Spleen (tissue), 11 donors: ENCODE measurements around the gene TUT7. TPM values are rescaled to one million over a fixed set of nuclear protein-coding genes. Genes with fewer than 3 reads are reported as not detected.

Experiments
- DNase-seq: peaks from one replicate; pipeline ENCODE4 v3.0.0-alpha.2; 2020
- H3K27ac ChIP-seq, 8 donors: fragments of 200-600 bp; sonication (generic) in 7 of 8; 1 replicate in 4 of 8; 2 replicates in 4 of 8; pipeline versions ENCODE4 v1.5.0 to v1.8.0; 2016 to 2021; ENCODE audit warnings: inconsistent platforms in 4 of 8, mild to moderate bottlenecking in 4 of 8, moderate library complexity in 1 of 8
- H3K27me3 ChIP-seq, 7 donors: fragments of 200-600 bp; sonication (generic) in 6 of 7; replicated peaks in 1 of 7; 1 replicate in 4 of 7; 2 replicates in 3 of 7; pipeline versions ENCODE4 v1.5.0 to v1.8.0; 2016 to 2021; ENCODE audit warnings: inconsistent platforms in 3 of 7, mild to moderate bottlenecking in 1 of 7
- H3K36me3 ChIP-seq, 6 donors: fragments of 200-600 bp; sonication (generic) in 5 of 6; 1 replicate in 4 of 6; 2 replicates in 2 of 6; pipeline versions ENCODE4 v1.5.0 to v1.8.0; 2016 to 2021; ENCODE audit warnings: inconsistent platforms in 2 of 6
- H3K4me1 ChIP-seq, 6 donors: fragments of 200-600 bp; sonication (generic) in 5 of 6; 1 replicate in 3 of 6; 2 replicates in 3 of 6; pipeline versions ENCODE4 v1.5.0 to v1.8.0; 2016 to 2021; ENCODE audit warnings: inconsistent platforms in 3 of 6
- H3K4me3 ChIP-seq, 8 donors: fragments of 200-600 bp; sonication (generic) in 7 of 8; 1 replicate in 4 of 8; 2 replicates in 4 of 8; pipeline versions ENCODE4 v1.5.0 to v1.8.0; 2016 to 2021; ENCODE audit warnings: inconsistent platforms in 4 of 8, mild to moderate bottlenecking in 4 of 8, moderate library complexity in 2 of 8
- H3K9me3 ChIP-seq, 8 donors: fragments of 200-600 bp; sonication (generic) in 7 of 8; 1 replicate in 4 of 8; 2 replicates in 4 of 8; pipeline versions ENCODE4 v1.5.0 to v1.8.0; 2016 to 2021; ENCODE audit warnings: inconsistent platforms in 4 of 8
- POLR2A ChIP-seq, 3 donors: fragments of 450-650 bp; IDR thresholded peaks; one replicate each; pipeline ENCODE4 v1.5.1; 2017; ENCODE audit warnings: antibody characterized with exemption in 3 of 3, mild to moderate bottlenecking in 1 of 3
- POLR2AphosphoS5 ChIP-seq, 3 donors: sonication (generic); formaldehyde crosslinking; IDR thresholded peaks; one replicate each; pipeline ENCODE4 v1.5.1; 2017; ENCODE audit warnings: antibody characterized with exemption in 3 of 3
- WGBS, 5 donors: extraction: QIAGEN DNeasy Blood & Tissue Kit in 3 of 5; methylation state at CpG; one replicate each; pipeline versions ENCODE4 v1.1.5 to v1.1.7; 2013 to 2018; 5-methylcytosine and 5-hydroxymethylcytosine counted together
- intact Hi-C: fragments of 100-400 bp; cut with DNase I; formaldehyde crosslinking; loops from one replicate; pipeline ENCODE4 v1.15.0; 2023; ENCODE audit warnings: low total_unique reads
- polyA plus RNA-seq, 3 donors: library from polyadenylated mRNA; stranded (reverse); fragments of 200-250 nt; gene quantifications; one replicate each; pipeline ENCODE4 v1.2.1, GENCODE V29; 2013
- total RNA-seq, 7 donors: library from RNA; depleted of rRNA in 3 of 7; stranded (reverse); fragments of >200 nt in 3 of 7; fragmentation: NEBNext Ultra II Directional in 4 of 7; extraction: Animal tissue kit (Norgen Biotek cat#: 25700) in 4 of 7; gene quantifications; one replicate each; pipeline versions ENCODE4 v1.1.0 to v1.2.1, GENCODE V29; 2016 to 2021
- TF ChIP-seq, protein P1 (sequence below), 11 experiments: fragments of 200-600 bp in 7 of 11; fragments of 450-650 bp in 4 of 11; sonication (generic) in 4 of 11; IDR thresholded peaks in 8 of 11; conservative IDR thresholded peaks in 3 of 11; 1 replicate in 7 of 11; 2 replicates in 4 of 11; pipeline versions ENCODE4 v1.4.0 to v1.8.0; 2016 to 2021; ENCODE audit warnings: antibody characterized with exemption in 11 of 11, inconsistent platforms in 4 of 11, mild to moderate bottlenecking in 1 of 11
- donor health status: healthy with polysubstance abuse.
- donor health status: DM: no; HTN: no; CAD: no; lungs with moderate emphysema.
- donor health status: DM: no; HTN: no; CAD: no.
- donor health status: Bipolar disorder and iron deficiency.
- donor health status: healthy.
- donor health status: DM: no; HTN: no; CAD: no.
- donor health status: DM: yes; HTN: yes; CAD: no.

The TUT7 gene
- total and polyA plus RNA-seq, 10 donors: 17.9 to 119 (median 58.8) TPM

DNA sequence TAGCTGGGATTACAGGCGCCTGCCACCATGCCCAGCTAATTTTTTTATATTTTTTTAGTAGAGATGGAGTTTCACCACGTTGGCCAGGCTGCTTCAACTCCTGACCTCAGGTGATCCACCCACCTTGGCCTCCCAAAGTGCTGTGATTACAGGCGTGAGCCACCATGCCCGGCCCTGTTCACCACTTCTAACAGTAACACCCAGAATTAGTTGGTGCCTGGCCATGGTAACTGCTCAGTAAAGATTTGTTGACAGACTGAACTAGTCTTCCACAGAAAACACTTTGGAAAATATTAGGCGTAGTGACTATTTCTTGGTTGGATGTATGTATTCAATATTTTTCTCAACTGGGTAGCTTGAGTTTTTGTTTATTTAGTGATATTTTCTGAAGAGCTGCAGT, 24.0 kb downstream of the TUT7 start:
- WGBS, 5 donors: 89 to 93% (median 91%) methylated on average over 5 of the region's 5 CpGs
- peaks cover 0 to 17% (median 0%) of the 10 kb centered on the region in 6 donors for H3K4me1 ChIP-seq
- H3K27ac ChIP-seq: no peak overlapping the region
- H3K27me3 ChIP-seq: no peaks in the 10 kb centered on the region
- intact Hi-C loops: no loop called here
- no peak overlapping the region for H3K4me3 ChIP-seq
- DNase-seq: no peak
- TF ChIP-seq, protein P1, sequence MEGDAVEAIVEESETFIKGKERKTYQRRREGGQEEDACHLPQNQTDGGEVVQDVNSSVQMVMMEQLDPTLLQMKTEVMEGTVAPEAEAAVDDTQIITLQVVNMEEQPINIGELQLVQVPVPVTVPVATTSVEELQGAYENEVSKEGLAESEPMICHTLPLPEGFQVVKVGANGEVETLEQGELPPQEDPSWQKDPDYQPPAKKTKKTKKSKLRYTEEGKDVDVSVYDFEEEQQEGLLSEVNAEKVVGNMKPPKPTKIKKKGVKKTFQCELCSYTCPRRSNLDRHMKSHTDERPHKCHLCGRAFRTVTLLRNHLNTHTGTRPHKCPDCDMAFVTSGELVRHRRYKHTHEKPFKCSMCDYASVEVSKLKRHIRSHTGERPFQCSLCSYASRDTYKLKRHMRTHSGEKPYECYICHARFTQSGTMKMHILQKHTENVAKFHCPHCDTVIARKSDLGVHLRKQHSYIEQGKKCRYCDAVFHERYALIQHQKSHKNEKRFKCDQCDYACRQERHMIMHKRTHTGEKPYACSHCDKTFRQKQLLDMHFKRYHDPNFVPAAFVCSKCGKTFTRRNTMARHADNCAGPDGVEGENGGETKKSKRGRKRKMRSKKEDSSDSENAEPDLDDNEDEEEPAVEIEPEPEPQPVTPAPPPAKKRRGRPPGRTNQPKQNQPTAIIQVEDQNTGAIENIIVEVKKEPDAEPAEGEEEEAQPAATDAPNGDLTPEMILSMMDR (IDR thresholded peaks at IDR 0.05 in 8 of 11, conservative IDR thresholded peaks at IDR 0.05 in 3 of 11): no peak
- TF ChIP-seq POLR2A (IDR thresholded peaks at IDR 0.05) (no peak), POLR2AphosphoS5 (IDR thresholded peaks at IDR 0.05) (no peak)
- H3K36me3 ChIP-seq: peaks cover 2 to 100% (median 68%) of the 10 kb centered on the region in 6 donors
- no peaks in the 10 kb centered on the region for H3K9me3 ChIP-seq

DNA sequence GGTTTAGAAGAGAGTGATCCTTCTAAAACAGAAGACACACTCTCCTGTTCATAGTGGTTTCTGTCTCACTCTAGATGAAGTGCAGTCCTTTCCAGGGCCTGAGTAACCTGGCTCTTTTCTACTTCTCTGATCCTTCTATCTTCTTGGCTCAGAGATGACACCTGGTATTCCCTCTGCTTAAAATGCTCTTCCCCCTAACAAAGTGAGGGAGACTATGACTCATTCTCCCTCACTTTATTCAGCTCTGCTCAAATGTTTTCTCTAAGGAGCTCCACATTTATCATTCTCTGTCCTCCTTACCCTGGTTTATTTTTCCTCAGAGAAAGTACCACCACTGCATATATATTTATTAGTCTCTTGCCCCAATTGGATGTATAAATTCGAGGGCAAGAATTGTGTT, 24.6 kb downstream of the TUT7 start:
- DNase-seq: no peak
- H3K4me3 ChIP-seq: no peak overlapping the region
- TF ChIP-seq, protein P1 (IDR thresholded peaks at IDR 0.05 in 8 of 11, conservative IDR thresholded peaks at IDR 0.05 in 3 of 11): no peak
- TF ChIP-seq POLR2A (IDR thresholded peaks at IDR 0.05): no peak
- no peak for TF ChIP-seq POLR2AphosphoS5 (IDR thresholded peaks at IDR 0.05)
- no peak overlapping the region for H3K27ac ChIP-seq
- peaks cover 2 to 100% (median 68%) of the 10 kb centered on the region in 6 donors for H3K36me3 ChIP-seq
- H3K27me3 ChIP-seq: no peaks in the 10 kb centered on the region
- intact Hi-C loops: no loop called here
- peaks cover 0 to 12% (median 0%) of the 10 kb centered on the region in 6 donors for H3K4me1 ChIP-seq
- no peaks in the 10 kb centered on the region for H3K9me3 ChIP-seq
- 89 to 94% (median 92%) methylated on average over 1 of the region's 1 CpG for WGBS, 5 donors

DNA sequence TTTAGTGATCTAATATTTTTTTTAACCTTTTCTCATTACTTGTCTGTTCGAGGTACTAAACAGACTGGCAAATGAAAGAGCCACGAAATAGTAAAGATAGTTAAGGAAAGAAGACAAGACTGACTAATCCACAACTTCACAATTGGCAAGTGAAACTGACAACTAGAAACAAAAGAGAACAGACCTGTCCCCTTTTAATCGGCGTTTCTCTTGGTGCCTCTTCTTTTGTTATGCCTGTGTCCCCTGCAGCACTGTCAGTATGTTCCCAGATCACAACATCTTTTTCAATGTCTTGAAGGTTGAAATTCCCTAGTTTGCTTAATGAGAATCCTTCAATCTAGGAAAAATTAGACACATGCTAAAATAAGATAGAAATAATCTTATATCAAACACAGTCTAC, 26.1 kb downstream of the TUT7 start:
- Histone ChIP-seq H3K27me3 (no peaks in the 10 kb centered on the region), H3K4me1 (peaks cover 0 to 10% (median 0%) of the 10 kb centered on the region in 6 donors), H3K4me3 (no peak overlapping the region), H3K27ac (no peak overlapping the region), H3K36me3 (peaks cover 0 to 100% (median 74%) of the 10 kb centered on the region in 6 donors), H3K9me3 (no peaks in the 10 kb centered on the region)
- 74 to 89% (median 86%) methylated on average over 4 of the region's 4 CpGs for WGBS, 5 donors
- no peak for DNase-seq
- intact Hi-C loops: no loop called here
- TF ChIP-seq POLR2A (IDR thresholded peaks at IDR 0.05) (no peak), POLR2AphosphoS5 (IDR thresholded peaks at IDR 0.05) (no peak)
- TF ChIP-seq, protein P1 (IDR thresholded peaks at IDR 0.05 in 8 of 11, conservative IDR thresholded peaks at IDR 0.05 in 3 of 11): no peak

GRCh38 chr9:86326536-86326935, 27.7 kb downstream of the TUT7 start:
- Histone ChIP-seq H3K4me3 (no peak overlapping the region), H3K36me3 (peaks cover 8 to 100% (median 84%) of the 10 kb centered on the region in 6 donors), H3K9me3 (no peaks in the 10 kb centered on the region), H3K27ac (no peak overlapping the region), H3K27me3 (no peaks in the 10 kb centered on the region), H3K4me1 (peaks cover 0 to 7% (median 0%) of the 10 kb centered on the region in 6 donors)
- TF ChIP-seq POLR2AphosphoS5 (IDR thresholded peaks at IDR 0.05): no peak
- TF ChIP-seq, protein P1 (IDR thresholded peaks at IDR 0.05 in 8 of 11, conservative IDR thresholded peaks at IDR 0.05 in 3 of 11): no peak
- no peak for TF ChIP-seq POLR2A (IDR thresholded peaks at IDR 0.05)
- intact Hi-C loops: no loop called here
- 86 to 99% (median 92%) methylated on average over 3 of the region's 3 CpGs for WGBS, 5 donors
- DNase-seq: no peak
